SJSA1 (cell line): ENCODE measurements around the gene TMEM225B. TPM values are rescaled to one million over a fixed set of nuclear protein-coding genes. Genes with fewer than 3 reads are reported as not detected.
A peak's percentile ranks its signal among the peaks of the same experiment; 100 is the strongest.
"Not testable (repeated sequence)": the region's sequence is repeated elsewhere in the genome, so short reads cannot be mapped to it uniquely, and the experiment has no call there.

Experiments used
- DNase-seq, 2 experiments: peaks; one replicate each; pipeline ENCODE4 v3.0.0-alpha.2; 2015 to 2020; ENCODE audit warnings: low spot score in 2 of 2, low read depth in 1 of 2
- H3K27ac ChIP-seq: fragments of 250-450 bp; sonication (Bioruptor Pico); 2 replicates; pipeline ENCODE4 v1.5.1; 2020; ENCODE audit warnings: mild to moderate bottlenecking, moderate library complexity
- H3K27me3 ChIP-seq: fragments of 250-450 bp; sonication (Bioruptor Pico); replicated peaks from 2 replicates; pipeline ENCODE4 v1.5.1; 2020; ENCODE audit warnings: mild to moderate bottlenecking, moderate library complexity
- H3K36me3 ChIP-seq: fragments of 250-450 bp; sonication (Bioruptor Pico); 2 replicates; pipeline ENCODE4 v1.5.1; 2020; ENCODE audit warnings: mild to moderate bottlenecking
- H3K4me1 ChIP-seq: fragments of 250-450 bp; sonication (Bioruptor Pico); replicated peaks from 2 replicates; pipeline ENCODE4 v1.6.1; 2021; ENCODE audit warnings: mild to moderate bottlenecking
- H3K4me3 ChIP-seq: fragments of 250-450 bp; sonication (Bioruptor Pico); 2 replicates; pipeline ENCODE4 v1.5.1; 2020; ENCODE audit warnings: mild to moderate bottlenecking
- H3K9me3 ChIP-seq: fragments of 250-450 bp; sonication (Bioruptor Pico); replicated peaks from 2 replicates; pipeline ENCODE4 v1.5.1; 2020; ENCODE audit warnings: mild to moderate bottlenecking
- total RNA-seq: library from RNA; depleted of rRNA; stranded (reverse); fragments of >200 nt; shearing (Covaris generic); gene quantifications from 2 replicates; pipeline ENCODE4 v1.2.3, GENCODE V29; 2014; rRNA removed

The TMEM225B gene, protein sequence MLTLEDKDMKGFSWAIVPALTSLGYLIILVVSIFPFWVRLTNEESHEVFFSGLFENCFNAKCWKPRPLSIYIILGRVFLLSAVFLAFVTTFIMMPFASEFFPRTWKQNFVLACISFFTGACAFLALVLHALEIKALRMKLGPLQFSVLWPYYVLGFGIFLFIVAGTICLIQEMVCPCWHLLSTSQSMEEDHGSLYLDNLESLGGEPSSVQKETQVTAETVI
- total RNA-seq: 0.41 and 1.1 TPM in 2 replicates

DNA sequence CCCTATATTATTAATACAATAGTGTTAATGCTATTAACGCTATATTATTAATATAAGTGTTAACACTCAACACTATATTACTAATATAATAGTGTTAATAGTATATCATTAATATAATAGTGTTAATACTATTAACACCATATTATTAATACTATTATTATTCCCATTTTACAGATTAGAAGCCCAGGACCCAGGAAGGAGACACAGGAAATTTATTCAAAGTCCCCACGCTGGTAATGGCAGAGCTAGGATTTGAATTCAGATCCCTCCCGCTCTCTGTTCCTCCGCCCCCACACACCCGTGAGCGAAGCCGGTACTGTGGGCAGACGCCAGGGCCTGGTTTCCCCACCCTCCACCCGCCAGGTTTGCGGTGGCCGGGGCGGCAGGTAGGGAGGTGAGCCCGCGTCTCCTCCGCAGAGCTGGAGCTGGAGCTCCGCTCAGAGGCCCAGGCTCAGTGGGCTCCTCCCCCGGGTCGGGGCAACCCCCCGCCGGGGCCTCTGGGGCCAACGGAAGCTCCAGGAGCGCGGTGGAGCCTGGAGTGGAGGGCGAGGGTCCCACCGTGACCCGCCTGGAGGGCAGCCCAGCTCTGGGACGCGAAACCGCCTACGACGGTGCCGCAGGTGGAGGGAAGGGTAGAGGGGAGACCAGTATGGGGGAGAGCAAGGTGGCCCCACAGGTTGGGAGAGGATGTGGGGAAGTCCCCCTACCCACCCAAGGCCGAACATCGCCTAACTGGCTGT is at the start of gene TMEM225B:
Gene TMEM225B, plus strand, starts transcription at position 506 of the 740 bp plus-strand sequence. CDS start 6,122 bp downstream, outside the sequence.
- H3K4me1 ChIP-seq: no peaks in the 10 kb centered on the region

DNA sequence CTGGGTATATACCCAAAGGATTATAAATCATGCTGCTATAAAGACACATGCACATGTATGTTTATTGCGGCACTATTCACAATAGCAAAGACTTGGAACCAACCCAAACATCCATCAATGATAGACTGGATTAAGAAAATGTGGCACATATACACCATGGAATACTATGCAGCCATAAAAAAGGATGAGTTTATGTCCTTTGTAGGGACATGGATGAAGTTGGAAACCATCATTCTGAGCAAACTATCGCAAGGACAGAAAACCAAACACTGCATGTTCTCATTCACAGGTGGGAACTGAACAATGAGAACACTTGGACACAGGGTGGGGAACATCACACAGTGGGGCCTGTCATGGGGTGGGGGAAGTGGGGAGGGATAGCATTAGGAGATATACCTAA is 48.5 kb upstream of the TMEM225B start:
- H3K27ac ChIP-seq, H3K4me3 ChIP-seq, DNase-seq, H3K27me3 ChIP-seq, H3K9me3 ChIP-seq: not testable (repeated sequence)
- Histone ChIP-seq H3K36me3 (peaks cover 34% of the 10 kb centered on the region), H3K4me1 (peaks cover 12% of the 10 kb centered on the region)

More for the DNA sequence above, at the start of gene TMEM225B:
- no peak for DNase-seq
- Histone ChIP-seq H3K9me3 (no peaks in the 10 kb centered on the region), H3K27ac (no peak within 1 kb of the TSS), H3K36me3 (no peaks in the 10 kb centered on the region), H3K4me3 (no peak within 1 kb of the TSS), H3K27me3 (no peaks in the 10 kb centered on the region)

DNA sequence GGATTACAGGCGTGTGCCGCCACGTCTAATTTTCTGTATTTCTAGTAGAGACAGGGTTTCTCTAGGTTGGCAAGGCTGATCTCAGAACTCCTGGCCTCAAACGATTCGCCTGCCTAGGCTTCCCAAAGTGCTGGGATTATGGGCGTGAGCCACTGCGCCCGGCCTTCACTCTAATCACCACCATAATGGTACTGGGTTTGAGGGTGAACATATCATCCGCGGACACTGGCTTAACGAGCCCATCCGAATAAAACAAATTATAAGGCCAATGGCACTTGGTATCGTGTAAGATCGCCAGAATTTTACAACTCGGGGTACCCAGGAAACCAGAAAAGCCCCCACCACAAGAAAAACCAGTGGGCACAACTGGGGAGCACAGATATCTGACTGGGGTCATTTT is 46.7 kb upstream of the TMEM225B start:
- Histone ChIP-seq H3K4me3 (peak overlapping the region; percentile 77), H3K27ac (peak overlapping the region; percentile 61), H3K36me3 (peaks cover 49% of the 10 kb centered on the region), H3K4me1 (peaks cover 12% of the 10 kb centered on the region), H3K9me3 (no peaks in the 10 kb centered on the region), H3K27me3 (no peaks in the 10 kb centered on the region)
- no peak for DNase-seq

DNA sequence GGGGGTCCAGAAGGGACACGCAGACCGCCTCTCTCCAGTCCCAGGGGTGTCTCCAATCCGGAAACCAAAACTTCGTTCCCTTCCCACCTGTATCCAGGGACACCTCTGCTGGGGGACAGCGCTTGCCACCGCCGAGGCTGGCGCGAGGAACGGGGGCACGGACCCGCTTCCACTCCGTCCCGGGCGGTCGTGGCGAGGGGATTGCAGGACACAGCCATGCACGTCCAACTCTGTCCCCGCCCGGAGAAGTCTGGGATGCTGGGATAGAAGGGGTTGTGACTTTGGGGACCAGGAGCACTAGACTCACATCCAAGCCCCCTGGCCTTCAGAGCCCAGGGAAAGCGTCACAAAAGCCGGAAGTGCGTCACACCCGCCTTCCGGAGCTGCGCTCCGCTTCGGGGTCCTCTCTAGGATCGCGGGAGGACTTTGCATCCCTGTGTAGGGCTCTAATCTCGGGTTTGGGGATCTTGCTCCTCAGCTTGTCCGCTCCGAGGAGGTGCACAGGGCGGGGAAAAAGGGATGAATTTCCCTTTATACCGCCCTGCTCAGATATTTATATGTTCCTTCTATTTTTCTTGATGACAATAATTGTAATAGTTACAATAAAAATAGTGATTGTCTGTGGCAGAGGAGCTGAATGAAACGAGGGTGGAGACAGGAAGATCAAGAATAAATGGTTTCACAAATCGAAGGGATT is 46.2 kb upstream of the TMEM225B start, which contains the start of gene FAM200A:
Gene FAM200A, minus strand, starts transcription at position 348 of the 697 bp plus-strand sequence. CDS start 3,707 bp downstream, outside the sequence.
- H3K27ac ChIP-seq: peak within 1 kb of the TSS; percentile 61
- peaks cover 12% of the 10 kb centered on the region for H3K4me1 ChIP-seq
- peaks cover 50% of the 10 kb centered on the region for H3K36me3 ChIP-seq
- peak within 1 kb of the TSS; percentile 77 for H3K4me3 ChIP-seq
- DNase-seq: peak; percentile 83 to 87
- no peaks in the 10 kb centered on the region for H3K27me3 ChIP-seq
- H3K9me3 ChIP-seq: no peaks in the 10 kb centered on the region

DNA sequence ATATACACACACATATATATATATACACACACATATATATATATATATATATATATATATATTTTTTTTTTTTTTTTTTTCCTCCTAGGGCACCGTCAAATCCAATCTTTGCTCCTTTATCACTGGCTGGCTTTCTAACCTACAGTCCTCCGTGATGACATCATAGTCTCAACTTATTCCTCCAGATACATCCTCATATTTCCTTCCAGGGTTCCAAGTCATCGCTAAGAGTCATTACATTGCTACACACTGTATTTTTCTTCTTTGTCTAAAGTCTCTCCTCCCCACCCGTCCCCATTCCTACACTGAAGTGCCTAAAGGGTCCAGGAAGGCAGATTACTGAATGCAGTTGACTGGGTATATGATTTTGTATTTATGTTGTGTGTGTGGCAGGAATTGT is 45.0 kb upstream of the TMEM225B start:
- H3K4me1 ChIP-seq: peaks cover 18% of the 10 kb centered on the region
- H3K9me3 ChIP-seq: no peaks in the 10 kb centered on the region
- H3K36me3 ChIP-seq: peaks cover 50% of the 10 kb centered on the region
- no peaks in the 10 kb centered on the region for H3K27me3 ChIP-seq
- H3K27ac ChIP-seq: no peak overlapping the region
- H3K4me3 ChIP-seq: no peak overlapping the region
- no peak for DNase-seq

DNA sequence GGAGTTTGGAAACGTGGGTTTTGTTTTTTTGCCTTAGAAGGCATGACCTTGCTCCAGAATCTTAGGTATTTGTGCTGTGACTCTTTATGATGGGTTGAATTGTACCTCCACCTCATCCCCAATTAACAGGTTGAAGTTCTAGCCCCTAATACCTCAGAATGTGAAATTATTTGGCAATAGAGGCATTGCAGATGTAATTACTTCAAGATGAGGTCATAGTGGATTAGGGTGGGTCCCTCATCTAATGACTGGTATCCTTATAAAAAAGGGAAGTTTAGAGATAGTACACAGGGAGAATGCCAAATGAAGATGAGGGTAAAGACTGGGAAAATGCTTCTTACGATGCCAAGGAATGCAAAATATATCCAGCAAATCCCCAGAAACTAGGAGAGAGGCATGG is 43.1 kb upstream of the TMEM225B start:
- peaks cover 57% of the 10 kb centered on the region for H3K36me3 ChIP-seq
- H3K9me3 ChIP-seq: no peaks in the 10 kb centered on the region
- no peaks in the 10 kb centered on the region for H3K27me3 ChIP-seq
- peaks cover 18% of the 10 kb centered on the region for H3K4me1 ChIP-seq
- DNase-seq: no peak
- no peak overlapping the region for H3K4me3 ChIP-seq
- H3K27ac ChIP-seq: no peak overlapping the region

DNA sequence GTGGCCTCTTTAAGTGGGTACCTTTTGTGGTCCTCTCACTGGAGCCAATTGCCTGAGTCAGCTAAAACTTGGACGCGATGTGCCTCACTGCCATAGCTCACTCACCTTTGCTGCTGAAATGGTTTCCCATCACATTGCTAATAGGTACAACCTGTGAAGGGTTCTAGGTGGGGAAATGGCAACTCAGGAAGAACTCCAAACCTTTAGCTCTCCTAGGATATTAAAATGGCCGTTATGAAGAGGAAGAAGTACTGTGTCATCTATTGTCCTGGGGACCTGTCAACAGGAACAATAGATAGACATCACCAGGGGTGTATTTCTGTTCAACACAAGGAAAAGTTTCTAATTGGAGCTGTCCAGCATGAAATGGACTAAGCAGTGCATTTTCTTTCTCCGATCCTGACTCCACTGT is 40.9 kb upstream of the TMEM225B start:
- H3K4me3 ChIP-seq: peak overlapping the region; percentile 64
- peak overlapping the region; percentile 98; the same call in 1 of the 2 replicates for H3K27ac ChIP-seq
- peaks cover 67% of the 10 kb centered on the region for H3K36me3 ChIP-seq
- no peaks in the 10 kb centered on the region for H3K9me3 ChIP-seq
- DNase-seq: no peak
- peaks cover 33% of the 10 kb centered on the region for H3K4me1 ChIP-seq
- H3K27me3 ChIP-seq: no peaks in the 10 kb centered on the region

DNA sequence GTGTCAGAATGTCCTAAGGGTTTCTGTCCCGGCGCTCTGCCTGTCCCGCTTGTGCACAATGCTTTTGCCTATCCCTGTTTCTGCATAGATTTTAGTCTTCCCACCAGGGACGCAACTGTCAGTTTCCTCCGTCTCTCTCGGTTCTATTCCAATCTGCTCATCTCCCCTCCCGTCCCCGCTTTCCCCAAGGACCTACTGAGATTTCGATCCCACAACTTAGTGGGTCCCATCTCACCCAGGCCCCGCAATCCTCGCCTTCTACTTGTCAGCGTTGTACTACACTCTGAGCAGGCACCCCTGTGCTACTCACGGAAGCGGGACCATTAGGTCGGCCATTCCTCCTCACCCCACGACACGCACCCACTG is 40.1 kb upstream of the TMEM225B start:
- peak overlapping the region; percentile 98 for H3K27ac ChIP-seq
- H3K4me3 ChIP-seq: peak overlapping the region; percentile 64
- no peak for DNase-seq
- no peaks in the 10 kb centered on the region for H3K9me3 ChIP-seq
- no peaks in the 10 kb centered on the region for H3K27me3 ChIP-seq
- H3K36me3 ChIP-seq: peaks cover 70% of the 10 kb centered on the region
- H3K4me1 ChIP-seq: peaks cover 34% of the 10 kb centered on the region

DNA sequence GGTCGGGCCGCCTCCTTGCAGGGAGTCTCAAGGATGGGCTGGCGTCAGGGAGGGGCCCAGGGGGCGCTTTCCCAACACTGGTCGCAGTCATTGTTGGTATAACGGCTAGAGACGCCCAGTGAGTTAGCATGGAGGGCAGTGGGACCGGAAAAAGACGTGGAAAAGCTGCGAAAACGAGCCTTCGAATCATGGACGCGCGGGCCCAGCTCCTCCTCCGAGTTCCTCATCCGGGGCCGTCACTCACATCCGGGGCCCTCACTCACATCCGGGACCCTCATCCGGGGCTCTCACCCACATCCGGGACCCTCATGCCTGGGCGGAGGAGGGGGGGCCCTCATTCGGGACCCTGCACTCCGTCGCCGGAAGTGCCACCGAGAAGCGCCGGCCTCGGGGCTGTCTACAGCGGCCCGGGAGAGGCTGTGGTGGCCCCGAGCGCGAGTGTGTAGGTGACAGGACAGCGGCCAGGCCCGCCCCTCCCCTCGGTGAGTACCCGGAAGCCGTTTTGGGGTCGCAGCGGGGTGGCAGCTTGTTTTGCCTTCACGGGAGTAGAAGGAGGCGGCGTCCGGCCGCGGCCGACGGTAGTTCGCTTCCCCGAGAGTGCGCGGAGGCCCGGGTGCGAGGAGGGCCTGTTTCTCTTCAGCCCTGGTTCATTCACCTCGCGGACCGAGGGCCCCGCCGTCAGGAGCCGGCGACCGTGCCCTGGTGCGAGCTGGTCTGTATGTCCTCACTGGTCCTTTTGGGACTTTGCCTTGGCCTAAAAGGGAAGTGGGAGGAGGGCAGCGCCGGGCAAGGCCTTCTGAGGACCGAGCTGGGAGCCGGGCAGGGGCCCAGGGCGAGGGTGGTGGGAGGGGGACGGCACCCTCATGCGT is 39.5 kb upstream of the TMEM225B start, which contains the start of gene ZNF655:
Gene ZNF655, plus strand, starts transcription at position 337 of the 869 bp plus-strand sequence. CDS start 1,918 bp downstream, outside the sequence.
- Histone ChIP-seq H3K9me3 (no peaks in the 10 kb centered on the region), H3K27ac (peak within 1 kb of the TSS; percentile 98), H3K4me1 (peaks cover 40% of the 10 kb centered on the region), H3K27me3 (no peaks in the 10 kb centered on the region), H3K36me3 (peaks cover 70% of the 10 kb centered on the region), H3K4me3 (peak within 1 kb of the TSS; percentile 64)
- DNase-seq: peak; percentile 95 to 97

DNA sequence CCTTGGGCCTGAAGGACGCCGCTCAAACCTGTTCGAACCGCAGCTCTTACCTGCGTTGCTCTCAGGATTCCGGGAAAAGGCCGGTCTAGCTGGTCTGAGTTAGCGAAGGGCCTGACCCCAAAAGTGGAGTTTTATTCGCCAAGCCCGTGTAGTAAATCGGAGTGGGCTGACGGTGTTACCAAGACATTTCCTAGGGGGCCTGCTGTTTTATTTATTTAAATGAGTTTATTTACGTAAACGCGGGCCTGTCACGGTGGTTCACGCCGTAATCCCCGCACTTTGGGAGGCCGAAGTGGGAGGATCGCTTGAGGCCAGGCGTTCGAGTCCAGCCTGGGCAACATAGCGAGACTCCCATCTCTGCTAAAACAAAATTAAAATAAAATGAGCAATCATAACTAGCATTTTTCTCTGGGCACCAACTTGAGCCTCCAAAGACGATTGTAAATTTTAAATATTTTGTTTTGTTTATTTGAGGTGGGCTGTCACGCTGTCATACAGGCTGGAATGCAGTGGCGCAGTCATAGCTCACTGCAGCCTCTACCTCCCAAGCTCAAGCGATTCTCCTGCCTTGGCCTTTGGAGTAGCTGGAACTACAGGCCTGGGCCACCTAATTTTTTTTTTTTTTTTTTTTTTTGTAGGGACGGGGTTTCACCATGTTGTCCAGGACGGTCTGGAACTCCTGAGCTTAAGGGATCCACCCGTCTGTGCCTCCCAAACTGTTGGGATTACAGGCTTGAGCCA is 38.7 kb upstream of the TMEM225B start:
- peak overlapping the region; percentile 98 for H3K27ac ChIP-seq
- peak; percentile 69 to 72 for DNase-seq
- H3K4me1 ChIP-seq: peaks cover 46% of the 10 kb centered on the region
- no peaks in the 10 kb centered on the region for H3K27me3 ChIP-seq
- no peaks in the 10 kb centered on the region for H3K9me3 ChIP-seq
- peaks cover 76% of the 10 kb centered on the region for H3K36me3 ChIP-seq
- H3K4me3 ChIP-seq: peak overlapping the region; percentile 64

DNA sequence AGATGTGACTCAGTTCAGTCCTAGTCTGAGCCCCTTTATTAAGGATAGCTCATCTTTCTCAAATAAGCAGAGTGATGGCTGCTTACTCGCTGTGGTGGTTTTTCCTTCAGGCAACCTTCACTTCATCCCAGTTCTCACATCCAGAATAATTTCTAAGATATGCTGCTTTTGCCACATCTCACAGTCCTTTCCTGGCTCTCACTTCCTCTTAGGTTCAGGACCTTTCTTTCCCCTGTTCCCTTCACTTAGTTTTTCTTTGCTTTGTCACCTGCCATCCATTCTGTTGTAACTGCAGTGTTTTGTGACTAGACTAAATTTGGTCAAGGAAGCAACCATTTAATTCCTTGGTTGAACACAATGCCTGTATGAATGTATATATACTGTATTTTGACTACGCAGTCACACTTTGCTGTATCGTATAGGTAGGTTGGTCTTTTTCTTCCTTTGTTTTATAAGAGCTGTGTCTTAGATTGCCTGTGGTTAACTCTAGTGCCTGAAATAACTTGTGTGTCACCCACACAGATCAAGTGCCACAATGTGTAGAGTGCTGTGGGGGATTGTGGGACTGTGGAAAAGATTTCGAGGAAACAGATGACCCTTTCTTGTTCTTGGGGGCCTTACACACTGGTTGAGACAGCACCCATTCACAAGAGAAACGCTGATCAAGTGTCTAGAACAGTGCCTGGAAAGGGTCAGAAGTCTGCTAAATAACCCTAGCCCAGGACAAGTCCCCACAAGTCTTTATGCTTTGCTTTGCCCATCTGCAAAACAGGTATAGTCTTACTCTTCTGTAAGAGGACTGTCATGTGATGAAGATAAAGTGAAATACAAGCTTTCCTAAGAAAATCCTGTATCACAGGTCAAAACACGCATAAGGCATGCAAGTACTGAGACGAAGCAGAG is 37.0 kb upstream of the TMEM225B start:
- DNase-seq: no peak
- Histone ChIP-seq H3K9me3 (no peaks in the 10 kb centered on the region), H3K27me3 (no peaks in the 10 kb centered on the region), H3K4me1 (peaks cover 60% of the 10 kb centered on the region), H3K27ac (peak overlapping the region; percentile 98), H3K4me3 (no peak overlapping the region), H3K36me3 (peaks cover 79% of the 10 kb centered on the region)

DNA sequence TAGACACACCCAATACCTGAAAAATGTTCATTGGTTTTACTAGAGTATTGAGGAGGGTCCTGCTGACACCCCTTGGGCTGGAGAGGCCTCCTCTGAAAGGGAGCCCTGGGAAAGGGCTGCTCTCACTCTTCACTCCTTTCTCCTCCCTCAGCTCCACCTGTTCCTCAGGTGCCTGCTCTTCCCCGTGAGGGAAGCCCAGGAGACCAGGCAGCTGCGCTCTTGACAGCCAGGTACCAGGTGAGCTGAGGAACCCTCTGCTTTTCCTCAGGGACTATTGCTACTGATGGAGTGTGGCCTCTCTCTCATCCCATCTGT is 36.4 kb upstream of the TMEM225B start:
- H3K9me3 ChIP-seq: no peaks in the 10 kb centered on the region
- H3K27ac ChIP-seq: peak overlapping the region; percentile 98
- peaks cover 79% of the 10 kb centered on the region for H3K36me3 ChIP-seq
- no peak for DNase-seq
- H3K4me1 ChIP-seq: peaks cover 60% of the 10 kb centered on the region
- H3K27me3 ChIP-seq: no peaks in the 10 kb centered on the region
- H3K4me3 ChIP-seq: no peak overlapping the region
